Left lung (tissue), 8 donors: ENCODE measurements around the gene CBY3. TPM values are rescaled to one million over a fixed set of nuclear protein-coding genes. Genes with fewer than 3 reads are reported as not detected.

ENCODE experiments used
- polyA plus RNA-seq, 6 donors: library from polyadenylated mRNA; unstranded; fragments of 120-200 nt; gene quantifications; one replicate each; pipeline ENCODE4 v1.2.1, GENCODE V29; 2013; ENCODE audit not compliant: insufficient read length in 6 of 6
- total RNA-seq, 2 donors: library from RNA; stranded (reverse); fragmentation: NEBNext Ultra II Directional; extraction: Animal tissue kit (Norgen Biotek cat#: 25700); gene quantifications; one replicate each; pipeline ENCODE4 v1.2.1, GENCODE V29; 2021
- donor health status: DM: no; HTN: yes; CAD: no.
- donor health status: DM: no; HTN: no; CAD: no.

Gene CBY3
- total and polyA plus RNA-seq, 8 donors, result 0.23 to 0.82 (median 0.63) TPM; not detected in 2

Other genes with a start within 250 kb of the CBY3 start
- 10 to 100 TPM; 47.9 to 60.4 TPM for gene RUFY1, start 130.5 kb downstream of the CBY3 start, total RNA-seq
- gene RUFY1, start 130.5 kb downstream of the CBY3 start, polyA plus RNA-seq, result 10 to 100 TPM; 70.1 to 84.9 (median 79.3) TPM
- gene HNRNPH1, start 57.4 kb downstream of the CBY3 start, total RNA-seq, result 100 to 1,000 TPM; 404 to 490 TPM
- 1,000 to 10,000 TPM; 1,508 to 2,002 (median 1,795) TPM for gene HNRNPH1, start 57.4 kb downstream of the CBY3 start, polyA plus RNA-seq
- 100 to 1,000 TPM; 577 to 872 TPM for gene CANX, start 17.9 kb upstream of the CBY3 start, total RNA-seq
- gene CANX, start 17.9 kb upstream of the CBY3 start, polyA plus RNA-seq, result 100 to 1,000 TPM; 344 to 429 (median 404) TPM
- gene MAML1, start 51.8 kb upstream of the CBY3 start, total RNA-seq, result 10 to 100 TPM; 23.8 to 25.2 TPM
- gene MAML1, start 51.8 kb upstream of the CBY3 start, polyA plus RNA-seq, result 10 to 100 TPM; 43.1 to 48.1 (median 45.3) TPM
- 10 to 100 TPM; 16.4 to 19.6 TPM for gene LTC4S, start 113.0 kb upstream of the CBY3 start, total RNA-seq
- 1 to 10 TPM; 3.0 to 6.9 (median 4.4) TPM for gene LTC4S, start 113.0 kb upstream of the CBY3 start, polyA plus RNA-seq
- gene MGAT4B, start 125.8 kb upstream of the CBY3 start, total RNA-seq, result 100 to 1,000 TPM; 142 to 191 TPM
- 100 to 1,000 TPM in 5 of 6 donors, 10 to 100 TPM in 1; 90.5 to 113 (median 105) TPM for gene MGAT4B, start 125.8 kb upstream of the CBY3 start, polyA plus RNA-seq
- gene SQSTM1, start 139.9 kb upstream of the CBY3 start, total RNA-seq, result 100 to 1,000 TPM; 505 to 637 TPM
- gene SQSTM1, start 139.9 kb upstream of the CBY3 start, polyA plus RNA-seq, result 100 to 1,000 TPM in 1 of 6 donors, 10 to 100 TPM in 5; 78.2 to 104 (median 90.2) TPM
- gene MRNIP, start 177.8 kb upstream of the CBY3 start, total RNA-seq, result 10 to 100 TPM; 16.9 to 18.2 TPM
- gene MRNIP, start 177.8 kb upstream of the CBY3 start, polyA plus RNA-seq, result 10 to 100 TPM; 39.6 to 55.6 (median 47.1) TPM
- 100 to 1,000 TPM; 106 to 124 TPM for gene TBC1D9B, start 226.9 kb upstream of the CBY3 start, total RNA-seq
- gene TBC1D9B, start 226.9 kb upstream of the CBY3 start, polyA plus RNA-seq, result 100 to 1,000 TPM in 2 of 6 donors, 10 to 100 TPM in 4; 80.6 to 114 (median 91.3) TPM